HG03060 (cell line): ENCODE data around the gene PCBP3.
"Not testable (repeated sequence)": the region's sequence is repeated elsewhere in the genome, so short reads cannot be mapped to it uniquely, and the experiment has no call there.

Experiments used
- ATAC-seq: cut with Tn5 transposase; IDR thresholded peaks from one replicate; pipeline ENCODE4 v1.9.1; 2021; ENCODE audit warnings: low read depth, moderate number of reproducible peaks; ENCODE audit not compliant: unreplicated experiment

The PCBP3 gene

GRCh38 chr21:45612665-45613019 is 30.9 kb upstream of the PCBP3 start:
- not testable (repeated sequence) for ATAC-seq

DNA sequence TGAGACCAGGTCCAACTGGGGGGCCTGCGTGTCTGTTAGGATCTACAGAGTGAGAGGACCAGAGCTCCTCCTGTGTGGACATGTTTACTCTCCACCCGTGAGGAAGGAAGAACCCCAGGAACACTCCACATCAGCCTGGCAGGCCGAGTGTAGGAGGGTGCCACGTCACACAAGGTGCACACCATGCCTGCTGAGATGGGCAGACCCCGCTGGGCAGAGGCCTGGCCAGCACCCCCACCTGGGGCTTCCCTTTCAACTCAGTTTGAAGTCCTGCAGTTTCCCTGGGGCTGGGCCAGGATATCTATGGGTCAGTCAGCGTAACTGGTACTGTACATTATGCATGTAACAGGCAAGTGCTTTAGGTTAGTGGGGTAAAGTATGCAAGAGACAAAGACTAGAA is 30.1 kb upstream of the PCBP3 start:
- no peak for ATAC-seq

GRCh38 chr21:45613881-45614280 is 29.6 kb upstream of the PCBP3 start:
- no peak for ATAC-seq

DNA sequence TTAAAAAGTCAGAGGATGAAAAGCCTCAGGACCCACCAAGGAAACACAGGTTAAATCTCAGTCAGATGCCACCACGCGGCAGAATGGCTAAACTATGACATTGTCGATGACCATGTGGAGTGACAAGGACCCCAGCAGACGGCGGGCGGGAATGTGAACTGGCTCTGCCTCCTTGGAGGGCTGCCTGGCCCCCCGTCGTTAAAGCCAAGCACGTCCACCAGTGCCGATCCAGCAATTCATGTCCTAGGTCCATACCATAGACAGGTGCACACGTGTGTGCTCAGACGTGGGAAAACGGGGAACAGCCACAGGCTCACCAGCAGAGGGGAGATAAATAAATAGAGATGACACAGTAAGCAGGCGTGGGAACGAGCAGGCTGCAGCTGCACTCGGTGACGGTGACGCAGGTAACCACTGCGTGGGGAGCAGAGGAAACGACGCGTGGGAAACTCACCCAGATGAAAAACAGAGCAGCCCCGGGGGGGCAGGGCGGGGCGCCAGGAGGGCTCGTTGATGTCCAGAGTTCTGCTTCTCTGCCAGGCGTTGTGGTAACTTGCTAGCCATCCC is 28.3 kb upstream of the PCBP3 start:
- ATAC-seq = no peak

DNA sequence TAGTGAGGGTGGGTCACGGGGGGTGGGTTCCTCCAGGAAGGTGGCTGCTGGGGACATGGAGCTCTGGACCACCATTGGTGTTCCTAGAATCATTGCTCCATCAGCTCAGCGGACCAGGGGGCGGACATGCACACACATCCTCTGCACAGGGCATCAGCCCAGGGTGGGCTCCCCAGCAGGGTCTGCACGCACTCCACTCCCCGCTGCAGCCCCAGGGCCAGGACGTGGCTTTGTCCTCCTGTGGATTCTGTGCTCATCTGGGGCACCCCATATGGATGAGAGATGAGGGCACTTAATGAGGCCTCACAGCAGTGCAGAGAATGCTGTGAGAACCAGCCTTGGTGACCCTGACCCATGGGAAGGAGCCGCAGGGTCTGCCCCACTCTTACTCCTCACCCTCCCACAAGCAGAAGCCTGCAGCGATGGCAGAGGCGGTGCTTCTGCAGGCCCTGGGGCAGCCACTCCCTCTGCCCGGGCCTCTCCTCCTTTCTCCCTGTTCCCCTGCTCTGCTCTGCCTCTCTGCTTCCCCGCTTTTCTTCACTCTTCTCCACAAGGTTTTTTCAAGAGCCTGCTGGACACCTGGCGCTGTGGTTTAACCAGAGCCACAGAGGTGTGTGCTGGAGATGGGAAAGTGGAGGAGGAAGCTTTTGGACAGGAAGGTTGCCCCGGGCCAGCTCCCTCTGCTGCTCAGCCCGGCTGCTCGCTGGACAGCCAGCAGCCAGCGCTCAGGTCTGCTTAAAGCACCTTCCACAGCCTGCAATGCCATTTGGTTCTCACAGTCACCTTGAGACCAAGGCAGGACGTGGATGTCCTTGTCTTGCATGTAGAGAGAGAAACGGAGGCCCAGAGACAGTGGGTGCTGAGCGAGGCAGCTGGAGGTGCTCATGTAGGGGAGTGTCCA is 26.3 kb upstream of the PCBP3 start:
- no peak for ATAC-seq

DNA sequence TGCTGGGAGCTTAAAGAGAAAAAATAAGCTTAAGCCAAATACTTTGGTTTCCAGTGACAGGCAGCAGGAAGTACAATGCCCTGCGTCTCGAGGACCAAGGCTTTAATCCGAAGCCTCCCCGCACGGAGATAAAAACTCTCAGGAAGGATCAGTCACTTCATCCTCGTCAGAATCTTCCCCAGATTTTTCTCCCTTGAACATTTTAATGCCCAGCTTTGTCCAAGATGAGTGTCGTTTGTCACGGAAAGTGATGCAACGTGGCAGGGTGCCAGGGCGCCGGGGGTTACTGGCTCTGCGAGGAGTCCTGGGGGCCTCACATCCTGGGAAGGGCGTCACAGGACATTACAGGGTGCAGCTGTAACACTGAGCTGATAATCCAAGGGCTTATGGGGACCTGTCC is 25.2 kb upstream of the PCBP3 start:
- ATAC-seq = no peak

- no peak for ATAC-seq
Measured at GRCh38 chr21:45618846-45619485, 24.6 kb upstream of the PCBP3 start.

DNA sequence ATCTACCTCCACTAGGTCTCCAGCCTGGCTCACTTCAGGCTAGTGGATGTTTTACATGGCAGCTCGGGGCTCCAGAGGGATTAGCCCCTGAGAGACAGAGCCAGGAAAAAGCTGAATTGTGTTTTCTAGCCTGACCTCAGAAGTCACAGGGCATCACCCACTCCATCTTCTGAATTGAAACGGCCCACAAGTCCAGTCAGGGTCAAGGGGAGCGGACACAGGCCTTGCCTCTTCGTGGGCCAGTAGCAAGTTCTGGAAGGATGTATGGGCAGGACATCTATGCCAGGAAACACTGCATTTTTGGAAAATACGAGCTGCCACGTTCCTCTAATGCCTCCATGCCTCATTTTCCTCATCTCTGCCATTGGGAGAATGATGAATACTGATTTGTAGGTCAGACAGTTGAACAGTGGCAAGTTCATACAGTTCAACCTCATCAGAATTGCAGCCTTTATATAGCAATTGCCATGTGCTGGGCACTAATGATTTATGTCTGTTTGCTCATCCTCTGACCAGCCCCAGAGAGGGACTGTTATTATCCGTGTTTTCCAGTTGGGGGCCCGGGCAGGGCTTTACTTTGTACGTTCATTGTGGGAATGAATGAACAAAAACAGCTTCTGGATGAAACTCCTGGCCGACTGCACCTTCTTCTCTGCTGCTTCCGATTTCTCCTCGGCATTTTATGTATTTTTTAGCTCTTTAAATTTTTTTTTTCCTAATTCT is 23.2 kb upstream of the PCBP3 start:
- ATAC-seq = no peak

GRCh38 chr21:45621435-45622331 is 21.8 kb upstream of the PCBP3 start:
- ATAC-seq = not testable (repeated sequence)

DNA sequence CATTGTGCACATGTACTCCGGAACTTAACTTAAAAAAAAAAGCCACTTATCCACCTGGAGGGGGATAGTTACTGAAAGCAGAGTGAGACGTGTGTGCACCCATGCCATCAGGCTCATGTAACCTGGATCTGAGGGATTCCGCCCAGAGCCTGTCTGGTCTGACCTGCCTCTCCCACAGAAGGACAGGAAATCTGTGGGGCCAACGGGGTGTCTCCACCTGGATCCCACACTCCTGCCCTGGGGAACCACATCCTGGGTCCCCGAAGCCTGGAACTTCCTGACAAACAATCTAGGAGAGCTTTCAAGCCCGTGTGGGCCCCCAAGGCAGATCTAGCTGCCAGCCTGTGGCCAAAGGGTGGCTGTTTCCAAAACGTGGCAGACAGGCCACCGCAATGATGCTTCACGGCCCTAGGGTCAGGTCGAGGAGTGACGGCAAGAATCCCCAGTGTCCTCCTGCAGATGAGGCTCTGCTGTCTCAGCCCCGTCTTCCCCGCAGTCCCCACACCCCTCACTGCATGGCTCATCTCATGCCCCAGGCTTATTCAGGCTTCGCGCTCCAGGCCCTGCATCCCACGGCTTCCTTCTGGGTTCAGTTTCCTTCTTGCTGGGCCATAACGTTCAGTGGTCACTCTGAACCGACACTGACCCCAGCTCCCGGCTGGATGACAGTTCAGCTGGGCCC is 21.0 kb upstream of the PCBP3 start:
- no peak for ATAC-seq

- ATAC-seq = no peak
Measured at GRCh38 chr21:45623436-45623835, 20.1 kb upstream of the PCBP3 start.

GRCh38 chr21:45626127-45626526 is 17.4 kb upstream of the PCBP3 start:
- not testable (repeated sequence) for ATAC-seq

DNA sequence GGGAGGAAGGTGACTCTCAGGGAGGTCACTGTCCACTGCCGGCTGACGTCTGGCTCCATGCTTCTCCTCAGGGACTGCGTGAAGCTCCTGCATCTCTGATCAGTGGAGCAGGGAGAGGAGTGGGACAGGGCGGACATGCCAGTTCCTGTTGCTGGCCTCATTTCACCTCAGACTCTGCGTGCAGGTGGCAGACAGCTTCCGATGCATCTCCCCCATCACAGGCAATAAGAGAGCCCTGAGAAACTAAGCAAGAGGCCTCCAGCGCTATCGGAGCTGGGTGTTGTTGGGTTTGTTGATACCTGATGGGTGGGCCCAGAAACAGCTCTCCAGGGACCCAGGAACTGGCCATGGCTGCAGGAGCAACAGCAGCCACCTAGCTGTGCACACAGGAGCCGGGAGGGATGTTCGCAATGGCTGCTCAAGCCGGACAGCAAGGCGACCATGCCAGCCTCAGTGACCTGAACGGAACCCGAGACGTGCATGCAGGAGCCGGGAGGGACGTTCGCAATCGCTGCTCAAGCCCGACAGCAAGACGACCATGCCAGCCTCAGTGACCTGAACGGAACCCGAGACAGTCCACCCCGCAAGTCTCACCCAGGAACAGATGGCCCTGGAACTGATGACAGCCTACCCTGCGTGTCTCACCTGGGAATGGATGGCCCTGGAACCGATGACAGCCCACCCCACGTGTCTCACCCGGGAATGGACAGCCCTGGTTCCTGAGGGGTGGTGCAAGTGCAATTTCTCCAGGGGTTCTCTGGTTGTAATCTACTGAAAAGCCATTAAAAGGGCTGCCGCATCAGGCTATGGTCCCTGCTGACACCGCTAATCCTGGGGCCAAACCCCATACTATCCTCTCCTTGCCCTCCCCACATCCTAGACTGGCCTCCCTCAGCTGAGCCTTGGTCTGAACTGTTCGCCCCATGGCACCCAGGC is 14.2 kb upstream of the PCBP3 start:
- no peak for ATAC-seq

- ATAC-seq = no peak
Measured at GRCh38 chr21:45630066-45630694, 13.3 kb upstream of the PCBP3 start.

- no peak for ATAC-seq
Measured at GRCh38 chr21:45630876-45631275, 12.6 kb upstream of the PCBP3 start.

DNA sequence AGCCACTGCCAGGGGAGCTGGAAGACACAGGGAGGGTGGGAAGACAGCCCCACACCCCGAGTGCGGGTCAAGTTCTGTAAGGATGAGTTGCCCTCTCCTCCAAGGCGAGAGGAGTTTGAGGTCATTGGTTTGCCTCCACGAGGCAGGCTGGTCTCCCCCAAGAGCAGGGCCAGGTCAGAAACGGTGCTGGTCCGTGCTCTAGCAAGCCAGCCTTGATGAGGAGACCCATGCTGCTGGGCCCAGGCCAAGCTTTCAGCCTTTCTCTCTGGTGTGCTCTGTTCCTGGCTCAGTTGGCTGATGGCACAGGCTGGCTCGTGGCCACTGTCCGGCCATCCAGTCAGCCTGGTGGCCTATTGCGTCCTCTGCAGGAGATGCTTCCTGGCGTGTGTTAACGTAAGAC is 12.0 kb upstream of the PCBP3 start:
- no peak for ATAC-seq

GRCh38 chr21:45632160-45632559 is 11.4 kb upstream of the PCBP3 start:
- no peak for ATAC-seq

- ATAC-seq = no peak
Measured at GRCh38 chr21:45632637-45633251, 10.8 kb upstream of the PCBP3 start.
